GM23338 (cell line): ENCODE measurements around the gene COX10. TPM values are rescaled to one million over a fixed set of nuclear protein-coding genes. Genes with fewer than 3 reads are reported as not detected.

ENCODE experiments used
- ATAC-seq: fragments of 200-7000 bp; cut with Tn5 transposase; 3 replicates; pipeline ENCODE4 v1.9.1; 2020
- DNase-seq: peaks from one replicate; pipeline ENCODE4 v3.0.0-alpha.2; 2015; ENCODE audit warnings: low spot score
- H2AFZ ChIP-seq: fragments of 200-600 bp; sonication (generic); 2 replicates; pipeline ENCODE4 v1.8.0; 2016; ENCODE audit warnings: antibody characterized with exemption, mild to moderate bottlenecking, moderate library complexity
- H3F3A ChIP-seq: fragments of 200-600 bp; sonication (generic); replicated peaks from 2 replicates; pipeline ENCODE4 v1.8.0; 2017; ENCODE audit warnings: antibody characterized with exemption, mixed run types, low read depth
- H3K27ac ChIP-seq: fragments of 200-600 bp; sonication (generic); 2 replicates; pipeline ENCODE4 v1.6.1; 2016; ENCODE audit warnings: low read depth
- H3K27me3 ChIP-seq: fragments of 200-600 bp; sonication (generic); 2 replicates; pipeline ENCODE4 v1.8.0; 2016; ENCODE audit warnings: mild to moderate bottlenecking, mixed run types, moderate library complexity; ENCODE audit not compliant: insufficient read depth
- H3K36me3 ChIP-seq: fragments of 200-600 bp; sonication (generic); 2 replicates; pipeline ENCODE4 v1.8.0; 2016; ENCODE audit warnings: mild to moderate bottlenecking; ENCODE audit not compliant: insufficient read depth
- H3K4me1 ChIP-seq: fragments of 200-600 bp; sonication (generic); 2 replicates; pipeline ENCODE4 v1.8.0; 2016; ENCODE audit warnings: mild to moderate bottlenecking, moderate library complexity; ENCODE audit not compliant: insufficient read depth
- H3K4me2 ChIP-seq: fragments of 200-600 bp; sonication (generic); 2 replicates; pipeline ENCODE4 v1.7.1; 2017; ENCODE audit warnings: mixed run types
- H3K4me3 ChIP-seq: fragments of 200-600 bp; sonication (generic); 2 replicates; pipeline ENCODE4 v1.6.1; 2016; ENCODE audit warnings: mixed run types
- H3K79me2 ChIP-seq: fragments of 200-600 bp; sonication (generic); replicated peaks from 2 replicates; pipeline ENCODE4 v1.8.0; 2017; ENCODE audit warnings: mild to moderate bottlenecking; ENCODE audit not compliant: insufficient read depth
- H3K9me2 ChIP-seq: fragments of 200-600 bp; sonication (generic); 2 replicates; pipeline ENCODE4 v1.8.0; 2017; ENCODE audit not compliant: insufficient read depth
- H4K20me1 ChIP-seq: fragments of 200-600 bp; sonication (generic); replicated peaks from 2 replicates; pipeline ENCODE4 v1.8.0; 2017; ENCODE audit warnings: mild to moderate bottlenecking; ENCODE audit not compliant: insufficient read depth
- H3K27ac Mint-ChIP-seq: 2 replicates; pipeline ENCODE4 v1.8.0; 2020; ENCODE audit warnings: inconsistent platforms, mild to moderate bottlenecking, moderate library complexity, mixed read lengths
- H3K27me3 Mint-ChIP-seq: 3 replicates; pipeline ENCODE4 v1.8.0; 2022; ENCODE audit warnings: low read depth, mild to moderate bottlenecking, moderate library complexity, mixed read lengths, inconsistent platforms; ENCODE audit not compliant: insufficient read depth, poor library complexity
- H3K36me3 Mint-ChIP-seq: 3 replicates; pipeline ENCODE4 v1.8.0; 2021; ENCODE audit warnings: low read depth, mild to moderate bottlenecking, inconsistent platforms, moderate library complexity, mixed read lengths
- H3K4me1 Mint-ChIP-seq: 3 replicates; pipeline ENCODE4 v1.8.0; 2020; ENCODE audit warnings: mild to moderate bottlenecking, inconsistent platforms, mixed read lengths
- H3K4me3 Mint-ChIP-seq: 3 replicates; pipeline ENCODE4 v1.8.0; 2021; ENCODE audit warnings: moderate library complexity, mild to moderate bottlenecking, inconsistent platforms, mixed read lengths
- H3K9me3 Mint-ChIP-seq: 3 replicates; pipeline ENCODE4 v1.8.0; 2020; ENCODE audit warnings: moderate library complexity, mild to moderate bottlenecking, inconsistent platforms, mixed read lengths
- CREB1 ChIP-seq: fragments of 250-450 bp; sonication (Bioruptor Pico); IDR thresholded peaks from 2 replicates; pipeline ENCODE4 v1.5.0; 2020; ENCODE audit warnings: low read depth, mild to moderate bottlenecking, moderate library complexity
- CTCF ChIP-seq, 2 experiments: fragments of 200-600 bp in 1 of 2; sonication (generic) in 1 of 2; conservative IDR thresholded peaks; 2 replicates each; pipeline versions ENCODE4 v1.5.1 to v1.6.1; 2016 to 2017; ENCODE audit warnings: antibody characterized with exemption in 2 of 2, low read depth in 2 of 2, mild to moderate bottlenecking in 2 of 2, moderate library complexity in 1 of 2
- ETS1 ChIP-seq: IDR thresholded peaks from 2 replicates; pipeline ENCODE4 v1.6.1; 2016; ENCODE audit warnings: antibody characterized with exemption
- EZH2phosphoT487 ChIP-seq: fragments of 200-600 bp; sonication (generic); IDR thresholded peaks from one replicate; pipeline ENCODE4 v1.8.1; 2018; ENCODE audit warnings: antibody characterized with exemption; ENCODE audit not compliant: unreplicated experiment
- JUNB ChIP-seq: IDR thresholded peaks from one replicate; pipeline ENCODE4 v1.6.1; 2016; ENCODE audit warnings: antibody characterized with exemption; ENCODE audit not compliant: unreplicated experiment
- NANOG ChIP-seq: IDR thresholded peaks from 2 replicates; pipeline ENCODE4 v1.6.1; 2016; ENCODE audit warnings: antibody characterized with exemption, borderline replicate concordance
- POLR2AphosphoS5 ChIP-seq: IDR thresholded peaks from 2 replicates; pipeline ENCODE4 v1.6.1; 2016; ENCODE audit warnings: antibody characterized with exemption, low read depth
- REST ChIP-seq: IDR thresholded peaks from one replicate; pipeline ENCODE4 v1.6.1; 2018; ENCODE audit warnings: antibody characterized with exemption; ENCODE audit not compliant: unreplicated experiment
- ZNF114 ChIP-seq: fragments of 250-450 bp; sonication (Bioruptor Pico); IDR thresholded peaks from 2 replicates; pipeline ENCODE4 v1.5.0; 2020; ENCODE audit warnings: mild to moderate bottlenecking, moderate library complexity
- polyA plus RNA-seq: library from polyadenylated mRNA; unstranded; fragments of >200 nt; fragmentation: Nextera tagmentation; extraction: Ambion mirVana; gene quantifications from 2 replicates; pipeline ENCODE4 v1.2.1, GENCODE V29; 2016
- total RNA-seq: library from RNA; depleted of rRNA; stranded (reverse); fragments of >200 nt; shearing (Covaris generic); gene quantifications from 2 replicates; pipeline ENCODE4 v1.2.3, GENCODE V29; 2014

COX10 gene
- total and polyA plus RNA-seq, 2 experiments from 2014 or later: 25.7 to 46.6 TPM

- TF ChIP-seq NANOG (no peak), CREB1 (CRISPR knock-in tag) (no peak), CTCF (conservative IDR thresholded peaks at IDR 0.05; ENCODE audit: low read depth in 2 of 2) (no peak), ZNF114 (no peak), EZH2phosphoT487 (no peak)
These were observed 2.0 kb upstream of the COX10 start (continued) for GRCh38 chr17:14067347-14067746.

- peaks cover 11% of the 10 kb centered on the region for H3K9me3 Mint-ChIP-seq
- H3K27ac Mint-ChIP-seq: no peak overlapping the region
- peak overlapping the region; percentile 95 for H2AFZ ChIP-seq
- no peaks in the 10 kb centered on the region for H3F3A ChIP-seq
- no peaks in the 10 kb centered on the region; the same call in 1 of the 2 replicates for H3K36me3 ChIP-seq
- no peak for ATAC-seq
- no peaks in the 10 kb centered on the region for H3K9me2 ChIP-seq
- no peak overlapping the region for H3K27ac ChIP-seq
- peak overlapping the region; percentile 100 for H3K4me3 ChIP-seq
- peaks cover 63% of the 10 kb centered on the region for H3K79me2 ChIP-seq
- peaks cover 9% of the 10 kb centered on the region for H3K4me1 ChIP-seq
- peaks cover 12% of the 10 kb centered on the region for H3K4me1 Mint-ChIP-seq
- H3K4me2 ChIP-seq: peak overlapping the region; percentile 96
- H3K27me3 ChIP-seq: no peaks in the 10 kb centered on the region
- peaks cover 5% of the 10 kb centered on the region for H3K27me3 Mint-ChIP-seq
- peaks cover 9% of the 10 kb centered on the region for H4K20me1 ChIP-seq
- no peak for DNase-seq
- peaks cover 28% of the 10 kb centered on the region; the same call in 2 of the 3 replicates for H3K36me3 Mint-ChIP-seq
- H3K4me3 Mint-ChIP-seq: peak overlapping the region; percentile 99
- TF ChIP-seq JUNB (no peak), ZNF114 (no peak), EZH2phosphoT487 (no peak), POLR2AphosphoS5 (no peak), REST (no peak), ETS1 (no peak), CREB1 (CRISPR knock-in tag) (no peak), CTCF (conservative IDR thresholded peaks at IDR 0.05; ENCODE audit: low read depth in 2 of 2) (no peak)
These were observed 608 bp upstream of the COX10 start for GRCh38 chr17:14068542-14069250.
